Mucosa of stomach (tissue), 1 donor: Measurements from ENCODE around the gene SLC13A3.

ENCODE experiments used
- H3K27me3 ChIP-seq: one replicate; pipeline ENCODE4 v1.7.0; 2013; ENCODE audit warnings: mild to moderate bottlenecking, low read length; ENCODE audit not compliant: control insufficient read depth, insufficient read depth
- H3K36me3 ChIP-seq: one replicate; pipeline ENCODE4 v1.7.0; 2013; ENCODE audit warnings: low read length; ENCODE audit not compliant: control insufficient read depth, insufficient read depth
- H3K4me1 ChIP-seq: one replicate; pipeline ENCODE4 v1.7.0; 2013; ENCODE audit warnings: mild to moderate bottlenecking, low read length; ENCODE audit not compliant: control insufficient read depth, insufficient read depth
- H3K4me3 ChIP-seq: one replicate; pipeline ENCODE4 v1.7.0; 2013; ENCODE audit warnings: low read length
- H3K9ac ChIP-seq: one replicate; pipeline ENCODE4 v1.7.0; 2013; ENCODE audit warnings: mild to moderate bottlenecking, low read length, moderate library complexity
- H3K9me3 ChIP-seq: one replicate; pipeline ENCODE4 v1.7.0; 2013; ENCODE audit warnings: mild to moderate bottlenecking, low read length, moderate library complexity; ENCODE audit not compliant: control insufficient read depth
- donor health status: Pancreatic carcinoma.

The SLC13A3 gene

DNA sequence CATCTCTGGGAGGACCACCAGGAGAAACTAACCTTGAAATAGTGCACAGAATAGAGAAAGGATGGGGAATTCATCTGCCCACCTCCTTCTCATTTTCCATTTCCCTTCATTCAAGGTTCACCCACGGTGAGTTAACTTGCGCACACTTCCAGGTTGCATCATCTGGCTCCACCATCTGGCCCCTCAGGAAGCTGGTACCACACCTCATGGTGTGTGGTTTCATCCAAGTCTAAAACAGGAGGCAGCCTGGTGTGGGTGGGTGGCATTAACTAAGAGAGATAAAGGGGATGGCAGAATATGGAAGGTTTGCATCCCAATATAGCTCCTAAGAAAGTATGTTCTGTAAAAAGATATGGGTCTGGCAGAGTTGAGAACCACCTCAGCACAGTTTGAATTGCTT lies 141.7 kb downstream of the SLC13A3 start:
- H3K4me1 ChIP-seq = peaks cover 4% of the 10 kb centered on the region
- no peaks in the 10 kb centered on the region for H3K9me3 ChIP-seq
- H3K9ac ChIP-seq = no peak overlapping the region
- H3K4me3 ChIP-seq = no peak overlapping the region
- no peaks in the 10 kb centered on the region for H3K36me3 ChIP-seq
- H3K27me3 ChIP-seq = no peaks in the 10 kb centered on the region
